GM18870 (cell line): Measurements from ENCODE around the gene FILIP1L.

Experiments used
- ATAC-seq: cut with Tn5 transposase; IDR thresholded peaks from one replicate; pipeline ENCODE4 v1.9.1; 2021; ENCODE audit warnings: moderate library complexity; ENCODE audit not compliant: unreplicated experiment

FILIP1L gene

GRCh38 chr3:100019719-100020118, 94.6 kb downstream of the FILIP1L start:
- no peak for ATAC-seq

DNA sequence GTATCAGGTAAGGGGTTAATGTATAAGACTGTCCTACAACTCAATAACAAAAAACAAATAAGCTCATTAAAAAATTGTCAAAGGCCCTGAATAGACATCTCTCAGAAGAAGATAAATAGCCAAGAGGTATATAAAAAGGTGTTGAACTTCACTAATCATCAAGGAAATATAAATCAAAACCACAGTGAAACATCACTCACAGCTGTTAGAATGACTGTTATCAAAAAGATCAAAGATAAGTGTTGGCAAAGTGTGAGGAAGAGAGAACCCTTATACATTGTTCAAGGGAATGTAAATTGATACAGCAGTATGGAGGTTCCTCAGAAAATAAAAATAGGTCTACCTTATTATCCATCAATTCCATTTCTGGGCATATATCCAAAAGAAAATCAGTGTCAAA, 95.5 kb downstream of the FILIP1L start:
- ATAC-seq = no peak

- no peak for ATAC-seq
Measured at GRCh38 chr3:100010087-100010417, 104.2 kb downstream of the FILIP1L start.

- ATAC-seq = no peak
Measured at GRCh38 chr3:100009276-100010086, 104.8 kb downstream of the FILIP1L start.

DNA sequence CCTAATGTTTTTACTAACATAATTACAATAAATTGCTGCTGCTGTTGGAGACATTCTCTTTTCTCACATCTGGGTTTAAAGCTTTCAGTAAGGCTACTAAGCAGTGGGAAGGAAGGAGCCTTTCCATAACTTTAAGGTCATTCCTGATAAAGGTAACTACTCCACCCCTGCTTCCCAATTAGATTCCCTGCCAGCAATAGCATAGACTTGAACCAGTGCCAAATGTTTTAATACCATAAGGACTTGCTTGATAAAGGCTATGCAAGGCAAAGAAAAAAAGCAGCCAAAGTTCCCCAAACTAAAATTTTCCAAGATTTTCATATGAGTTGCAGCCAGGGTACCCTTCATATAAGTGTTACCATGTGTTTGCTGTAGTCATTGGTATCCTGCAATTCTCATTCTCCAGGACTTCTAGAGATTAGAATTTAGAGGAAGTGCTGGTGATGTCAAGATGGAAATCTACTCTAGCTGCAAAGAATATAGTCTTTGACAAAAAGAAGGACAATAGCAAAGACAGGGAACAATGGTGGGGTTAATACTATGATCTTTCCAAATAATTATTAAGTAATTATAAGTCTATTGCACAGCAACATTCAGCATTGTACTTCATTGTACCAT, 106.1 kb downstream of the FILIP1L start:
- no peak for ATAC-seq

GRCh38 chr3:100007313-100007712, 107.0 kb downstream of the FILIP1L start:
- ATAC-seq = no peak

GRCh38 chr3:100006570-100007271, 107.6 kb downstream of the FILIP1L start:
- ATAC-seq = no peak

DNA sequence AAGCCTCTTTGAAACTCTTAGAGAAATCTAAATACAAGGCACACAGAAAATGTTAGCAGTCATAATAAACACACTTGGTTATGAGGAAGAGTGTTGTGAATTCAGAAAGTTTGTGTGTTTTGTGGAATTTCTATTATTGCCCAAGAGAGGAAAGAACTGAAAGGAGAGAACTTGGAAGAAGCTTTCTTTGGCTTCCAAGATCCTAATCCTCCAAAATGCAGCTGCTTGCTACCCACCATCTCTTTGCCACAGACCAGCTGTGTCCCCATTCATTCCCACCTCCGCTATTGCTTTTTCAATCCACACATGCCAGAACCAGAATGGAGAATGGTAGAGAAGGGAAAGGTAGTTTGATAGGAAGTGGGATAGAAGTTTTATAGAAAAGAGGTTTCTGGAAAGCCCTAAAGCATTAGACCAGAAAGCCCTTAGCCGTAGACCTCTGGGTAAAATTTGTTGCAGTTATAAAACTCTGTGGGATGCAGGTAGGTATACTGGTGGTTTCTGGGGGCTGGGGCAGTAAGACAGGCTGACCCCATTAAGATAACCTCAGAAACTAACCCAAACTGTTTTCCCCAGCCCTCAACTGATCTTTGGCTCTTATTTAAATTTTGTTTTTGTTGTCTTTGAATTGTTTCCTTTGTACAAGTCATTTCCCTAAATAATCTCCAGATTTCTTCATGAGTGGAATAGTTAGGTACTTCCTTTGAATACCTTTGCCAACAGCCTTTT, 108.5 kb downstream of the FILIP1L start:
- no peak for ATAC-seq

DNA sequence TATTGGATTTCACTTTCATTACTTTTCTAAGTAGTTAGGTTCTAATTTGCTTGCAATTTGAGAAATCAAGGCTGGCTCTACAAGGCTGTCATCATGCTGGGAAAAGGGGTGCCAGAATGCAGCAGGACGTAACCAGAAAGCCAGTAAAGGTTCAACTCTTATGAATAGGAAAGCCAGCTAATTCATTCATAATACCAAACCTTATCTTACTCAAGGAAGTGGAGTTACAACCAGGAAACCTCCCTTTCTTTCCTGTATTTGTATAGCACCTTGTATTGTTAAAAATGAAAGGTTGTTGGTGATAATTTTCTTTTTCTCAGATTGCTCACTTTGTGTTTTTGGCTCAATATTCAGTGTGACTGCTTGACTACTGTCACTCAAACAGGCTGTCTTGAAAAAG, 109.4 kb downstream of the FILIP1L start:
- ATAC-seq = no peak

- ATAC-seq = no peak
Measured at GRCh38 chr3:100003609-100004503, 110.4 kb downstream of the FILIP1L start.

DNA sequence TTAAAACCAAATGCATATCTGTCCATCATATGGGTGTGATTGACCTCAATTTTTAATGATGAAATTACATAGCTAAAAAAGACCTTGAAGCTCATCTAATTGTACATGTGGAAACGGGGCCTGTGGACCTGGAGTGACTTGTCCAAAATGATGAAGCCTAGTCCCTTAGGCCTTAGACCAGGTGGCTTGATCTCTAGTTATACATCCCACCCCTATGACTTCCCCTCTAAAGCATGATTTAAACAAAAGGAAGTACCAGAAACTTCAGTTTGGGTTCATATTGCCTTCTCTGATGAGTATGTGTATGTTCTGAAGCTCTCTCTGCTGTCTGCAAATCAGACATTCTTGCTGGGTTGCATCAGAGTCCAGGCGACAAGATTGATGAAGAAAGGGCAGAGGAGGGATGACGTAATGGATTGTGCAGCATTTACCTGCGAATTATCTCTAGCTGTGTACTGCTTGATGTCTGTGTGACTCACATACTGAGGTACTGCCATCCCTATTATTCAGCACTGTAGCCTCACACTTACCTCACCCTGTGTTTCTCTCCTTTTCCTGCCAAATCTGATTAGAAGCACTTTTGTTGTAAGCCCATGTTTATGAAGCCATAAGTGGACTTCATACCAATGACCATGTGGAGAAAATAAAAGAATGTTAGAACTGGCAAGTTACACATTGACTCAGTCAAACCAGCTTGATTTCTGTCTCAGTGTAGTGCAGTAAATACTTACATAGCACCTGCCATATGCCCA, 111.5 kb downstream of the FILIP1L start:
- no peak for ATAC-seq

DNA sequence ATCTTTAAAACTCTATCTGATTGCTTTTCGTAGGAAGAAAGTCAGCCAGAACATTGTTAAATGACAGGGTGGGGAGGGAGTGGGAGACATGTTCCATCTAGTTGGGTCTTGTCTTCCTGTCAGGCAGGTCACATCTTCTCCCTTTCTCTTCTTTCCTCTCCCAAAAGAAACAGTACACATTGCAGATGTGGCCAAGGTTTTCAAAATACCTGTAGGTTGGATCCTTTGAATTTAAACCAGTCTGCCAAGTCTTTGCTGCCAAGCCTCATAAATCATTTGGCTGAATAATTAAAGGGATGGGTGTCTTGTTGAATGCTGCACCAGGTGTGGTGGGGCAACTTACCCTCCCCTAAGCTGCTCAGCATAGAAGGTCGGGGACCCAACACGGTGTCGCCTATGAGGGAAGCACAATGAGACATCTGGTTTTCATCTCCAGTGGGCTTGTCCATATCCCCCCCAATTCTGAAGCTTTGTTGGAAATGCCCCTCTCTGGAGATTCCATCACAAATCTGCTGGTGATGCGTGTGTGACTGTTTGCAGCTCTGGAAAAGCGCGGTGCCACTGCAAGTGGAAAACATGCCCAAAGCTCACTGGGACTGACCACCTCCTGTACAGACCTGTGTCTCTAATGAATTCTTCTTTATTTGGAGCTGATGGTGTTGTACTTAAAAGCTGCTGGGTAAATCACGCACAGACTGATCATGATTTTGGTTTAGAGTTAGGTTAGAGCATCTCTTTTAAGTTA, 112.6 kb downstream of the FILIP1L start:
- no peak for ATAC-seq

DNA sequence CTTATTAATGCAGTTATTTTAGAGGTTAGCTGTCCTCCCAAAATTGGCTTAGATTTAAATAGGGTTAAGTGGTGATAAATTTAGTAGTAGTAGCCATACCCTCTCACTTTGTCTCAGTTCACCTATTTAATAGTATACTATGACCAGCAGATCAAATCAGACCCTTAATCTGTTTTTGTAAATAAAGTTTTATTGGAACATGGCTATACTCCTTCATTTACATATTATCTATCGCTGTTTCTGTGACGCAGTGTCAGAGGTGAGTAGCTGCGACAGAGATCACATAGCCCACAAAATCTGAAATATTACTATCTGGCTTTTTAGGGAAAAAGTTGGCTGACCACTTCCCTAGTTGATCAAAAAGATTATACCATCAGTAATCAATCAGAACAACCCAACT, 113.2 kb downstream of the FILIP1L start:
- no peak for ATAC-seq

DNA sequence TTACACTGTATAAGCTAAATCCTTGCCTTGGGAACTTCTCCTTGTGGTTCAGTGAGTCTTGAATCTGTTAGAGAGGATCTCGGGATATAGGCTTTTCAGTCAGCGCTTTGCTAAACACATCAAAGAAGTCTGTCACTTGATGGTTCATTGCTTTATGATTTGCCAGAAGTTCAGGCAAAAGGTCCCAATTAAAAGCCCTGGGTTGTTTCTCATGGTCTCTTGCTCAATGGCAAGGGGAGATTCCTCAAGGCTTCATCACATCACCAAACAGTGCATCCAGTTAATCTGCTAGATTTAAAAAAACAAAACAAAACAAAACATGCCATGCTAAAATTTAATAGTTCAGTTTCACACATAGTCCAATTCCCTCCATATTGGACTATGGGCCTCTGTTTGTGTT, 114.8 kb downstream of the FILIP1L start:
- ATAC-seq = no peak

GRCh38 chr3:99997293-99997692, 117.0 kb downstream of the FILIP1L start:
- ATAC-seq = no peak

DNA sequence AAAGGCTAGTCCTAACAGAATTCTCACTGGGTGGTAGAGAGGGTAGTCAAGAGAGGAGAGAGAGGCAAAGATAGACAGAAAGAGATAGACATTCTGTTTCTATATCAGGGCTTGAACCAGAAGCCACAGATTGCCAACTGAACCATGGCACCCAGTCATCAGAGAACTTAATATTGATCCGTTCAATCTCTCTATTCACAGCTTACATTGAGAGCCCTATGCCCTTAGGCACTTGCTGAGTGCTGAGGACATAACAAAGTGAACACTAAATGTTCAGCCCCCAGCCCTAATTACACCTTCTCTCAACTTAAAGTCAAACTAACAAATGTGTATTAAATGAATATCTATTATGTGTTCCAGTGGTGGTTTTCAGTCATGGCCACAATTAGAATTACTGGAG, 124.1 kb downstream of the FILIP1L start:
- no peak for ATAC-seq

DNA sequence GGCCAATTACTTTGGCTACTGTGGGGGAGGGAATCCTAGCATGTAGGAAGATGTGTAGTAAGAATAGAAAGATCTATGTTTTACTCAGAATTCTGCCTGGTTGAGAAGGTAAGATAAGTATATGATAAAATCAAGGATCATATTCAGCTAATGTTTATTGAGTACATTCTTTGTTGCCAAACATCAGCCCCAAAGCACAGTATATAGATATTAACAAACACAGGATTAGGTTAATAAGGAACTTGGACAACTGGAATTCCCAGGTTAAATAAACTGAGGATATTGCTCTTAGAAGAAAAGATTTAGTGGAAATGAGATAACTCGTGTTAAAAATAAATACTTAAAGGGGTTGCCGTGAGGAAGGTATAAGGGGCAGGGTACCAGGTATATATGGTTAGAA, 129.6 kb downstream of the FILIP1L start:
- ATAC-seq = no peak

DNA sequence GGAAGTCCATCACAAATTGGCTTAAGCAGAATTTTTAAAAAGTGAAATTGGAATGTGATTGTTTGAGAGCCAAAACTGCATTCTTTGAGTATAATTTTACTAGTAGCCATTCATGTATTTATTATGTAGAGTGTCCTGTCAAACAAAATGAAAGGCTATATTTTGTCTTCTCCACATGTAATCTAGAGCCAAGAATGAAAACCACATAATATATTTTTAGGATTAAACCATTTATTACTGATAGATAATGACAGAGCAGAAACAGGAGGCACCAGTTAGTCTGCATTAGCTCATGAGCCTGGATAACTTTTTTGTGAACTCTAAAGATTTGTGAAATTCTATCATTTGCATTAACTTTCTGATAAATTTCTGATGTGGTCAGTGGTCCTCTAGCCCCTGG, 130.2 kb downstream of the FILIP1L start:
- no peak for ATAC-seq

DNA sequence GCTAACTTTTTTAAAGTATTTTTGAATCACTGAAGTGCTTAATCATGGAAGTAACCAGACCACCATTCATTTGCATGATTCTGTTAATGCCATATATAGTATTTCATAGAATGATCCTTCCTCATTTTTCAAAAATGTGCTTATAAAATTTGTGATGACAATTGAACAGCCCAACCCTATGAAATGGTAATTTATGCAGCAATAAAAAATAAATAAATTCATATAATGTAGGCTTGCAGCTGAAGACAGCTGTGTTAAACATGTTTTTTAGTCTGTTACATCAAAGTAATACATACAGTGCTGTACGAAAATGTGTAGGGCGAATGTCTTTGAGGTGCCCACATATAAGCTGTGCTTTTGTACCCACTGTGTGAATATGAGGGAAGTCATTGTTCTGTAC, 131.7 kb downstream of the FILIP1L start:
- no peak for ATAC-seq
